Naive B cell (primary cell): Measurements from ENCODE around the gene KNOP1. TPM values are rescaled to one million over a fixed set of nuclear protein-coding genes. Genes with fewer than 3 reads are reported as not detected.

Source experiments
- ATAC-seq, 2 donors: fragments of 150-1000 bp; cut with Tn5 transposase; 2 replicates each; pipeline ENCODE4 v1.10.0; 2021; ENCODE audit warnings: low read depth in 2 of 2, mild to moderate bottlenecking in 2 of 2, moderate library complexity in 2 of 2
- DNase-seq: peaks from one replicate; pipeline ENCODE4 v3.0.0; 2022
- H3K27ac Mint-ChIP-seq, 6 donors: one replicate each; pipeline ENCODE4 v1.8.0; 2020 to 2022; ENCODE audit warnings: mild to moderate bottlenecking in 6 of 6, mixed read lengths in 6 of 6, moderate library complexity in 5 of 6, inconsistent platforms in 2 of 6
- H3K27me3 Mint-ChIP-seq, 3 donors: one replicate each; pipeline ENCODE4 v1.8.0; 2021 to 2022; ENCODE audit warnings: mixed read lengths in 3 of 3, mild to moderate bottlenecking in 1 of 3
- H3K36me3 Mint-ChIP-seq, 2 donors: one replicate each; pipeline ENCODE4 v1.8.0; 2020 to 2022; ENCODE audit warnings: mixed read lengths in 2 of 2, inconsistent platforms in 1 of 2, mild to moderate bottlenecking in 1 of 2
- H3K4me1 Mint-ChIP-seq, 3 donors: one replicate each; pipeline ENCODE4 v1.8.0; 2020 to 2022; ENCODE audit warnings: mixed read lengths in 3 of 3, inconsistent platforms in 1 of 3, mild to moderate bottlenecking in 1 of 3, moderate library complexity in 1 of 3
- H3K4me3 Mint-ChIP-seq, 8 donors: one replicate each; pipeline ENCODE4 v1.8.0; 2020 to 2022; ENCODE audit warnings: mild to moderate bottlenecking in 8 of 8, mixed read lengths in 8 of 8, moderate library complexity in 8 of 8, inconsistent platforms in 2 of 8
- H3K9me3 Mint-ChIP-seq, 7 donors: one replicate each; pipeline ENCODE4 v1.8.0; 2020 to 2022; ENCODE audit warnings: mixed read lengths in 7 of 7, mild to moderate bottlenecking in 5 of 7, inconsistent platforms in 2 of 7, moderate library complexity in 1 of 7
- polyA plus RNA-seq, 6 donors: library from polyadenylated mRNA; unstranded; fragments of 300-500 nt; fragmentation: Illumina TruSeq; gene quantifications; one replicate each; pipeline ENCODE4 v1.2.3, GENCODE V29; 2021; ENCODE audit warnings: low read depth in 6 of 6

The KNOP1 gene
- polyA plus RNA-seq, 6 donors from 2014 or later: 2.2 to 8.3 (median 5.9) TPM

DNA sequence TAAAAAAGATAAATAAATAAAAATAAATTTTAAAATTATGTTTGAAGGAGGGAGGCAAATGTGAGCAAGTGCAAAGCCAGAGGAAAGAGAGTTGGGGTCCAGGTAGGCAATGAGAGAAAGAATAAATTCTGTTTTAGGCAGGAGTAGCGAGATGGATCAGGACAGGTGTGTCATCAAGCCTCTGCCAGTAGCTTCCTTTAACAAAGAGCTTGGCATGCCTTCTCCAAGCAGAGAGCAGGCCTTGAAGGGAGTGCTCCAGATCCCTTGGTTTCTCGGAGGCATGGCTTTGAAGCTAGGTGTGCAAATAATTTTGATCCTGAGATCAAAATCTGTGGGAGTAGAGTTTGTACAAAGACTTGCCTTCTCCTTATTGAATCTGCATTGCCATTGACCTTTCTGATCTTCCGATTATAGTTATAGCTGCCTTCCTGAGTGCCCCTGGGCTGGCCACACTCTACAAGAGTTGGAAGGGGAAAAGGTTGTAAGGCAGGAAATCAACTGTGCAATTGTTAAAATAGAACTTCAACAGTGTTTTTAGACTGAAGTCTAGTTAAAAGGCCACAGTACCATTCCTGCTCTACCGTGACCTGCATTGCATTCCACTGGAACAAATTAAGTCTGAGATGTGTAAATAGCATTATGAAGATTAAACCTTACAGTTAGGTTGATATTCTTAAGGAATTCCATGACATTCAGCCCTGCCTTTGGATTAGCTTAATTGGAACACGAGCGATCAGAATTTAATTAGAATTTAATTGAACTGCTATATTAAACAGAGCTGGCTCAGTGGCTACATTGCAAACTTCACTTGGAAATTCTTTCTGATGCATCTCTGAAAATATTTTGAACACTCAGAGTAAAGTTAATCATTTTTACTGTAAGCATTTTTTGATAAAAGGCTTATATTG lies 33.7 kb upstream of the KNOP1 start:
- Mint-ChIP-seq H3K9me3 (no peaks in the 10 kb centered on the region), H3K36me3 (no peaks in the 10 kb centered on the region), H3K27ac (peak overlapping the region in 1 of 6 donors; percentile 47), H3K27me3 (no peaks in the 10 kb centered on the region), H3K4me3 (no peak overlapping the region), H3K4me1 (no peaks in the 10 kb centered on the region)
- ATAC-seq: no peak
- DNase-seq: no peak

DNA sequence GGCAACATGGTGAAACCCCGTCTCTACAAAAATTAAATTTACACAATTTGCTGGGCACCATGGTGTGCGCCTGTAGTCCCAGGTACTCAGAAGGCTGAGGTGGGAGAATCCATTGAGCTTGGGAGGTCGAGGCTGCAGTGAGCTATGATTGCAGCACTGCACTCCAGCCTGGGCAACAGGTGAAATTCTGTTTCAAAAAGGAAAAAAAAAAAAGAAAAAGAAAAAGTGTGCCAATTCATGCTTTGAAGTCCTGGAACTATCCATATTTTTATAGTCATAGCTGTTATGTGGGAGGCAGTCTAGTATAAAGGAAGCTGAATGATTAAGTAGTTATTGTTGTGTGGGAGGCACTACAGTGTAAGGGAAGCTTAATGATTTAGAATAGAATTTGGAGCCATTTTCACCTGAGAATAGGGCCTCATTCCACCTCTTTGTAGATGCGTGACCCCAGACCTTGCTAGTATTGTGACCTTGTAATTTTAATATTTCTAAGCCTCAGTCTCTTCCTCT lies 31.6 kb upstream of the KNOP1 start:
- no peaks in the 10 kb centered on the region for H3K27me3 Mint-ChIP-seq
- DNase-seq (no peak), ATAC-seq (no peak)
- H3K27ac Mint-ChIP-seq: peak overlapping the region in 1 of 6 donors; percentile 63
- H3K4me3 Mint-ChIP-seq: no peak overlapping the region
- H3K4me1 Mint-ChIP-seq: no peaks in the 10 kb centered on the region
- no peaks in the 10 kb centered on the region for H3K9me3 Mint-ChIP-seq
- H3K36me3 Mint-ChIP-seq: no peaks in the 10 kb centered on the region

DNA sequence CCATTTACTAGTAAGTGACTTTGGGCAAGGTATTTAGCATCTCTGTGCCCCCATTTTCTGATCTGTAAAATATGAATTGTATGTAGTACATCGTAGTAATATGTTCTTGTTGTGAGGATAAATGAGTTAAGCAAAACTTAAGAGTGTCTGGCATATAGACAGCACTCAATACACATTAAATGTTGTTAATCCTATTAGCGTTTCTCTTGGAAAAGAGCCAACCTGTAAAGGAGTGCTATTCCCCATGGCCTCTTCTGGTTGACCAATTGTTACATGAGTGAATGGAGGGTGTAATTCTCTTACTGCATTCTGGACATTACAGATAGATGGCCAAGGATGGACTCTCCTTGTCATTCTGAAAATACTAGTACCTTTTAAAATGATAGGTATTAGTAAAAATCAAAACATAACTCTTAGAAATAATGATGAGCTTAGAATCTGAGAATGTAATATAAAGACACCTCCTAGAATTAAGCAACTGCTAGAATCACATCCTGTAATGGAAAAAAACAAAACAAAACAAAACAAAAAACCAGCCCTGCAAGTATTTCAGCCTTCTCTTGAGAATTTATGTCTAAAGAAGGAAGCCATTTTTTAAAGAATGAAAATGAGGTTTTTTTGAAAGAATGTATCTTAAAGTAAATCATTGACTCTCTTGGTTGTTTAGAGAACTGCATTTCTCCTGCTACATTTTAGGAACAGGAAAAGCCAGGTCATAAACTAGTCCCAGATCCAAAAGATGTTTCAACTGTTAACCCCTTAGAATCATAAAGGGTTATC lies 30.6 kb upstream of the KNOP1 start:
- DNase-seq (no peak), ATAC-seq (no peak)
- Mint-ChIP-seq H3K4me1 (no peaks in the 10 kb centered on the region), H3K27ac (no peak overlapping the region), H3K9me3 (no peaks in the 10 kb centered on the region), H3K4me3 (no peak overlapping the region), H3K36me3 (no peaks in the 10 kb centered on the region), H3K27me3 (no peaks in the 10 kb centered on the region)

DNA sequence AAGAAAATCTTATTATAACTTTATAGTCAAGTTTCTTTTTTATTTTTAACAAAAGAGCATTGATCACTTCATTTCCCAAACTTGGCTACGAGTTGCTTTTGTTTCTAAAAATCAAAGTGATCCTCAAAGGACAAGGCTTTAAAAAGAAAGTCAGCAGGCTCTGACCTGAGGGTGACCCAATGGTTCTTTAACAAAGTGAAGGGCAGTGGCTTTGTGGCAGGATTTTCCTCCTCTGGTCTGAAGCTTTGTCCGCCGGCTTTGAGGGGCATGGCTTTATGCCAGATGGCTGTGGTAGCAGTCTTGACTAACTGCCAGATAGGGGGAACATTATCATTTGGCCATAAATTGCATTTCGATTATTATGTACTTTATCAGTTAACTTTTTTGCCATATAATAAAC lies 28.5 kb upstream of the KNOP1 start:
- ATAC-seq (no peak), DNase-seq (no peak)
- Mint-ChIP-seq H3K9me3 (no peaks in the 10 kb centered on the region), H3K4me1 (no peaks in the 10 kb centered on the region), H3K4me3 (no peak overlapping the region), H3K27me3 (no peaks in the 10 kb centered on the region), H3K36me3 (no peaks in the 10 kb centered on the region), H3K27ac (no peak overlapping the region)

DNA sequence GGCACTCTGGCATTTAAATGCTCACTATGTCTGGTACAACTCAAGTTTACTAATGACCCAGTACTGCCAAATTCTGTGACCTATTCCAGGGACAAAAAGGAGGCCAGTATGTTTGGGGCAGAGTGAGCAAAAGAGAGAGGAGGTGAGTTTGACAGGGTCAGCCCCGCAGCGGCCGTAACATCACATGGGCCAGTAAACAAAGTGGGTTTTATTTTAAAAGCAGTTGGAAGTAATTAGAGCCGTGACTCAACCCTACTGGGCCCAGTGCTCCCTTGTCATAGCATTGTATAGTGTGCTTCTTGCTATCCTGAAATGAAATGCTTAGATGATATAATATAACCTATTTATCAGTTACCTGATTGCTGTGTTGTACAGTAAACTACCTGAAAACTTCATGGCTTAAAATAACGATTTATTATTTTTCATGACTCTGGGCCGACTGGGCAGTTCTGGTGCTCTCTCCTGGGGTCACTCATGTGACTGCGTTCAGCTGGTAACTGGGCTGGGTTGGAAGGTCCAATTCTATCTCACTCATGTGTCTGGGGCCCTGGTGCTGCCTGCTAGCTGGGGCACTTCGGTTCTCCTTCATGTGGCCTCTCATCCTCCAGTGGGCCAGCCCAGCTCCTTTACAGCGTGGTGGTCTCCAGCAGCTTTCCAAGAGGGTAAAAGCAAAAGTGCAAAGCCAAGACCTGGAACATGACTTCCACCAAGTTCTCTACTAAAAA lies 27.4 kb upstream of the KNOP1 start:
- DNase-seq (no peak), ATAC-seq (no peak)
- no peaks in the 10 kb centered on the region for H3K4me1 Mint-ChIP-seq
- H3K27ac Mint-ChIP-seq: no peak overlapping the region
- H3K27me3 Mint-ChIP-seq: no peaks in the 10 kb centered on the region
- no peaks in the 10 kb centered on the region for H3K9me3 Mint-ChIP-seq
- H3K36me3 Mint-ChIP-seq: no peaks in the 10 kb centered on the region
- no peak overlapping the region for H3K4me3 Mint-ChIP-seq

DNA sequence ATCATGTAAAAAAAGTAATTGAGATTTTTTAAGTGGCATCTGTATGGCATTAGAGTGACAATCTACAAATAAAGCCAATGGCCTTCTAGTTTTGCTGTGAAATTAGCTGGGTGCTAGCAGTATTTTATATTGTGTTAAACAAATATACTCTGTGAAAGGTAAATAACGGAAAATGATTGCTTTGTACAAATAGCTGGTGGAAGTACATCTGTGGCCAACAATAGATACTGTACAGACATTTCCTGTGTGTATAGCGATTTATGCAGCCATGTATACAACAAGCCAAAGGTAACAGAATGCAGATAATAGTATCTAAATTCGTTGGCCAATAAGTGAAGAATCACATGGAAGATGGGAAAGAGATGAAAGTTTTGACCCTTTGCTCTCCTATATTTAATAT lies 26.6 kb upstream of the KNOP1 start:
- no peak overlapping the region for H3K27ac Mint-ChIP-seq
- H3K9me3 Mint-ChIP-seq: no peaks in the 10 kb centered on the region
- DNase-seq: no peak
- ATAC-seq: no peak
- H3K36me3 Mint-ChIP-seq: no peaks in the 10 kb centered on the region
- no peak overlapping the region for H3K4me3 Mint-ChIP-seq
- no peaks in the 10 kb centered on the region for H3K4me1 Mint-ChIP-seq
- H3K27me3 Mint-ChIP-seq: no peaks in the 10 kb centered on the region

DNA sequence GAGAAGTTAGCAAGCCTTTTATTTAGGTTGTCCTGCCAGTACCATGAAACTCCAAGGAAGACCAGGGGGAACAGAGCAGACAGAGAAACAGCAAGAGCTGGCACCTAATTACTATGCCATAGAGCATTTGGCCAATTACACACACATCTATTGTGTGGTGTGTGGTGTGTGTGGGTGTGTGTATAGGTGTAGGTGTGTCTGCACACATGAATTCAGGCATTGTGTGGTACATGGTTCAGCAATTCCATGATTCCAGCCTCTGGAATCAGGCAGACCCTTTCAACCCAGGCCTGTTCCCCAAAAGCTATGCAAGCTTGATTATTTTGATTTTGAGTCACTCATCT lies 25.8 kb upstream of the KNOP1 start:
- peaks cover 0 to 5% (median 0%) of the 10 kb centered on the region in 3 donors for H3K4me1 Mint-ChIP-seq
- ATAC-seq (no peak), DNase-seq (no peak)
- H3K4me3 Mint-ChIP-seq: no peak overlapping the region
- no peaks in the 10 kb centered on the region for H3K27me3 Mint-ChIP-seq
- H3K36me3 Mint-ChIP-seq: no peaks in the 10 kb centered on the region
- H3K9me3 Mint-ChIP-seq: no peaks in the 10 kb centered on the region
- H3K27ac Mint-ChIP-seq: no peak overlapping the region

DNA sequence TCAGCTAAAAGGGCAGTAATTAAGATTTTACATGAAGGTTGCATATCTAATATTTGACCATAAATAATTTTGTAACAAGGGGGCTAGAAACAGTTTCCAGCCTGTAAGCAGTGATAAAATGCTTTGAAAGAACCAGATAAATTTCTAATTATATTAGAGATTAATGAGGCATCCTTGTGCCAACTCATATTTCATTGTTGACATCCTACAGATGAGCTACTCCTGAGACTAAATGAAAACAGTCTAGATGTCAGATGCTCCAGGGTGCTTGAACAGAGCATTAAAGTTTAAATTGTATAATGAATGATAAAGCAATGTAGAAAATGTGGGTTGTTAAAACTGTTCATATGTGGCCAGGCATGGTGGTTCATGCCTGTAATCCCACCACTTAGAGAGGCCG lies 23.3 kb upstream of the KNOP1 start:
- Mint-ChIP-seq H3K4me3 (no peak overlapping the region), H3K36me3 (no peaks in the 10 kb centered on the region), H3K9me3 (no peaks in the 10 kb centered on the region), H3K27ac (no peak overlapping the region), H3K27me3 (no peaks in the 10 kb centered on the region), H3K4me1 (peaks cover 4 to 13% (median 8%) of the 10 kb centered on the region in 3 donors)
- no peak for DNase-seq
- no peak for ATAC-seq

DNA sequence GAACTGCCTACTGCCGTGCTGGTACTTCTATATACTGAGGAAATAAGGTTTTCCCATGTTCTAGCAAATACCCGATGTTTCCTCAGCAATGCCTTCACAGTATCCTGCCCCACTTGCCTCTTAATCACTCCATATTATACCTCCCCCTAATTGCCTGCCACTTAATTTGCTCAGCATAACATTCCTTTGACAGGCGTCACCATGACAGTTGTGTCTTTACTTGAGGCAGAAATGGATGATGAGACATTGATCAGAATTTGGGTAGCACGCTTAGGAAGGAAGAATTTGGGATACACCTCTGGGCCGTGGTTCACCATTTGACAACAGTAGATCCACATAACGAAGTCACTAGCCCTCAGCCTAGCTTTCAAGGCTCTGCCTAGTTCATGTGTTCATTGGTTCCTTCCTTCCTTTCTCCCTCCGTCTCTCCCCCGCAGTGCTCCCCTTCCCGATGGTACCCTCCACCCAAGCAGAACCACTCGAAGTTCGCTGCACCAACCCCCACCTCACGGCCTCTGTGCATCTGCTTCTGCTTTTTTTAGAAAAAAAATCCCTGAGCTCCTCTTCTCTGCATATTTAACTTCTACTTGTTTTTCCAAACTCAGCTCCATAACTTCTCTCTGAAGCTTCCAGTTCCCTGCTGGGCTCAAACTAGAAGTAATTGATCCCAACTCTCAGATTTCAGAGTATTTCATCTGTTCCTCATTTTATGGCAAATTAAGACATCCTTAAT lies 19.4 kb upstream of the KNOP1 start:
- no peak for ATAC-seq
- no peak overlapping the region for H3K4me3 Mint-ChIP-seq
- peaks cover 4 to 13% (median 8%) of the 10 kb centered on the region in 3 donors for H3K4me1 Mint-ChIP-seq
- peak overlapping the region in 3 of 6 donors; percentile 17 to 70 (median 66) for H3K27ac Mint-ChIP-seq
- no peaks in the 10 kb centered on the region for H3K9me3 Mint-ChIP-seq
- DNase-seq: no peak
- H3K27me3 Mint-ChIP-seq: no peaks in the 10 kb centered on the region
- H3K36me3 Mint-ChIP-seq: peaks cover 0 to 6% of the 10 kb centered on the region in 2 donors

DNA sequence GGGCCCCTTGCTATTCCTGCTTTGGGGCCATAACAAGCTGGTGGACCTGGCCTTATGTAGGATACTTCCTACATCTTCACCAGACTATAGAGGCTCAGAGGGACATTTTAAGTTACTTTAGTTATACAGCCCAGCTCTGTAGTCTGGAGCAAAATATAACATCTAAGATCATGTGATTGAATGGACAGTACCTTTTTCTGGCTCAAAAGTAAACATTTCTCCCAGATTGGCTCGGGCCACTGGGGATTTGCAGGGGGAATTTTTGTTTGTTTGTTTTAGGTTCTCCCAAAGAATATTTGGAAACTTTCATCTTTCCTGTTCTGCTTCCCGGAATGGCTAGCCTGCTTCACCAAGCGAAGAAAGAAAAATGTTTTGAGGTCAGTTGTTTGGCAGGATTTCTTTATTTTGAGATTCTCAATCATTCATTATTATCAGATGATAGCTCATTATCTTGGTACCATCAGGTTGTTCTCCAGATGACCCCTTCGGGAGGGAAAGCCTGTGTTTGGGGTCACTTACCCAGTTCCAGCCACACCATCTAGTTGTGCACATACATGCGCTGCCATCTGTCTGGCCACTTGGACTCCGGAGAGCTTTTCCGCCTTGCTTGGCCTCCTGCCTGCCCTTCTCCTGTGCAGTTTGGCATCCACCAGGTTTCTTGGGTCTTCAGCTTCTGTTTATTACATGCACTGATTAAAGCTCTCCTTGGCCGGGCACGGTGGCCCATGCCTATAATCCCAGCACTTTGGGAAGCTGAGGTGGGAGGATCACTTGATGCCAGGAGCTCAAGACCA lies 17.2 kb upstream of the KNOP1 start:
- Mint-ChIP-seq H3K27me3 (no peaks in the 10 kb centered on the region), H3K4me1 (peaks cover 4 to 13% (median 8%) of the 10 kb centered on the region in 3 donors), H3K36me3 (peaks cover 0 to 6% of the 10 kb centered on the region in 2 donors), H3K27ac (no peak overlapping the region), H3K9me3 (no peaks in the 10 kb centered on the region), H3K4me3 (no peak overlapping the region)
- ATAC-seq (no peak), DNase-seq (no peak)

DNA sequence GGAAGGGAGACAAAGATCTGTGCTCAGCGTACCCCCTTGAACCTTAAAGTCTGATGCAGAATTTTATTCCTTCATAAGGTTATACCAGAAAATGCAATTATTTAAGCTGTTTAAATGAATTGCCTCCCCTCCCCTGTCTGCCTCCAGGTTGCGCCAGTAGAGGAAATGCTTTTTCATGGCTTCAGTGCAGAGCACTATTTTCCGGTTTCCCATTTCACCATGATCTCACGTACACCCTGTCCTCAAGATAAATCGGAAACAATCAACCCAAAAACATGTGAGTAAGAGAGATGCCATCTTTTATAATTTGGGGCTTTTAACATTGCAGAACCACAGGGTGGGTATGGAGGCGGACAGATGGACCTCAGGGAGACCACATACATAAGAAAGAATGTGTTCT lies 15.5 kb upstream of the KNOP1 start:
- Mint-ChIP-seq H3K9me3 (no peaks in the 10 kb centered on the region), H3K36me3 (peaks cover 0 to 6% of the 10 kb centered on the region in 2 donors), H3K27me3 (no peaks in the 10 kb centered on the region), H3K4me1 (peaks cover 4 to 8% (median 8%) of the 10 kb centered on the region in 3 donors), H3K27ac (no peak overlapping the region), H3K4me3 (no peak overlapping the region)
- DNase-seq (no peak), ATAC-seq (no peak)

DNA sequence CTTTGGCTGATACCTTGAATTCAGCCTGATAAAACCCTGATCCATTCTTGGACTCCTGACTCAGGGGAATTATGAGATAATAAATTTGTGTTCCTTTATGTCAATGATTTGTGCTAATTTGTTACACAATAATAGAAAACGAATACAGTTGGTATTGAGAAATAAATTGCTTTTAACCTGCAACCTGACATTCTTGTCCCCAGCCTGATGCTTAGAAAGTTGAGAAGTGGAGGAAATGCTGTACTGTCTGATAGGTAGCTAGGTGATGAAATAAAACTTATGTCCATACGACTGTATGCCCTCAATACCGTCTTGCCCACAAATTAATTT lies 10.6 kb upstream of the KNOP1 start:
- H3K36me3 Mint-ChIP-seq: peaks cover 0 to 2% of the 10 kb centered on the region in 2 donors

More for the DNA sequence above, 10.6 kb upstream of the KNOP1 start:
- ATAC-seq: no peak
- Mint-ChIP-seq H3K4me1 (no peaks in the 10 kb centered on the region), H3K4me3 (no peak overlapping the region), H3K9me3 (no peaks in the 10 kb centered on the region), H3K27me3 (no peaks in the 10 kb centered on the region), H3K27ac (no peak overlapping the region)
- no peak for DNase-seq
